Astrocyte (in vitro differentiated cells and primary cell): Measurements from ENCODE around the gene CACNA1F.

ENCODE experiments used
- CTCF ChIP-seq: IDR thresholded peaks from 2 replicates; pipeline ENCODE4 v1.5.1; 2011; ENCODE audit warnings: low read depth, mild to moderate bottlenecking, inconsistent platforms, low read length, moderate library complexity; ENCODE audit not compliant: insufficient read depth
- EZH2 ChIP-seq: IDR thresholded peaks from 2 replicates; pipeline ENCODE4 v1.6.1; 2012; ENCODE audit warnings: mild to moderate bottlenecking, low read length, inconsistent platforms; ENCODE audit not compliant: insufficient read depth

- no peak for TF ChIP-seq CTCF
- no peak for TF ChIP-seq EZH2
Measured at GRCh38 chrX:49276671-49277534, 43.8 kb upstream of the CACNA1F start.
